Stimulated activated CD4-positive, alpha-beta T cell treated with anti-CD3 and anti-CD28 coated beads, TNF-alpha, amount 100 ng/mL, for 1 hour (primary cell): ENCODE results near the gene ZNF333.

Source experiments
- DNase-seq, 3 donors: peaks; one replicate each; pipeline ENCODE4 v3.0.0-alpha.2; 2020; ENCODE audit warnings: low read depth in 3 of 3, low spot score in 1 of 3

ZNF333 gene

DNA sequence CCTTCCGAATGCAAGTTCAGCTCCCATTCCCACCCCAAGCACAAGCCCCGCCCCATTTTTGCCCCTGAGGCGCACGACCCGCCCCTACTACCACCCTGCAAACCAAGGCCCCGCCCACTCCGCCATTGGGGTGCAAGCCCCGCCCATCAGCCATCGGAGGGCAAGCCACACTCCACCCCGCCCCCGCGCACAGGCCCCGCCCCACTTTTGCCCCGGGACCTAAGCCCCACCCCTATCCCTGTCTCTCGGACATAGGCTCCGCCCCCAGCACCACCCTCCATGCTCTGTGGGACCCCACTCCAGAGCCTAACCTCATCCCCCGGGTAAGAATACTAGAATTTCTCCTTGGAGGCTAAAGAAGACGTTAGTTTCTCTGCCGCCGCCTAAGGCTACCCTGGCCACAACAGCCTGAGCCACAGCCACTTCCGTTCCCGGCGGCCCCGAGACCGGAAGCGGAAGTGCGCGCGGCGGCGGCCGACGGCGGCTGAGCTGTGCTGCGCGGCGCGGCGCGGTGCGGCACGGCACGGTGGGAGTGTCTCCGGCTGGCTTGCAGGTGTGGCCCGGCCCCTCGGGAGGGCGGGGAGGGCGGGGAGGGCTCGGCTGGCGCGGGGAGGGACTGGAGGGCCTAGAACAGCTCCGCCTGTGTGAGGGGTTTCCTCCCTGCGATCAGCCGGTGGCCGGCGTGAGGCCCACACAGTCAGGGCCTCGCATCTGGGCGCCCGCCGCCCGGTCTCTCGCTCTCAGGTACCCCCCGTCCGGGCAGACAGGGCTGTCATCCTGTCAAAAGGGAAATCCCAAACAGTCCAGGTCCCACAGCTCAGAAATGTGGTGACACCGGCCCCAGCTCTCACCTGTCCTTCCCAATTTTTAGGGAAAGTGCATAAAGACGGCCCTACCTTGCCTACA, at the start of gene ZNF333:
ZNF333 (plus strand) TSS at position 451 of the 906 bp plus-strand sequence. CDS start 3,444 bp downstream, outside the sequence.
- peak; percentile 95 to 99 (median 96) for DNase-seq

DNA sequence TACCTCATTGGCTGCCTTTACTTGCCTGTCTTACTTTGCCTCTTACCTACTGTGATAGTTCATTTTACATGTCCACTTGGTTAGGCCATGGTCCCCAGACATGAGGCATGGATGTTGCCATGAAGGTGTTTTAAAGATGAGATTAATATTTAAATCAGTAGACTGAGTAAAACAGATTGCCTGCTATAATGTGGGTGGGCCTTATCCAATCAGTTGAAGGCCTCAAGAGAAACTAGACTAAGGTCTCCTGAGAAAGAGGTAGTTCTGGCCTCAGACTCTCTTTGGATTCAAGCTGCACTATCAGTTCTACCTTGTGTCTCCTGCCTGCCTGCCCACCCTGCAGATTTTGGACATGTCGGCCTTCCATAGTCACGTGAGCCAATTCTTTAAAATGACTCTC, 41.3 kb upstream of the ZNF333 start:
- no peak for DNase-seq

DNA sequence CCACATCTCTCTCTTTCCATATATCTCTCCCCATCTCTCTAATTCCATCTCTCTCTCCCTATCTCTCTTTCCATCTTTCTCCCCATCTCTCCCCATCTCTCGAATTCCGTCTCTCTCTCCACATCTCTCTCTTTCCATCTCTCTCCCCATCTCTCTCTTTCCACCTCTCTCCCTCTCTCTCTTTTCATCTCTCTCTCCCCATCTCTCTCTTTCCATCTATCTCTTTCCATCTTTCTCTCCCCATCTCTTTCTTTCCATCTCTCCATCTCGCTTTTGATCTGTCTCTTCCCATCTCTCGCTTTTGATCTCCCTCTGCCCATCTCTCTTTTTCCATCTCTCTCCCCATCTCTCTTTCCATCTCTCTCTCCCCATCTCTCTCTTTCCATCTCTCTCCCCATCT, 40.8 kb upstream of the ZNF333 start:
- DNase-seq = no peak

DNA sequence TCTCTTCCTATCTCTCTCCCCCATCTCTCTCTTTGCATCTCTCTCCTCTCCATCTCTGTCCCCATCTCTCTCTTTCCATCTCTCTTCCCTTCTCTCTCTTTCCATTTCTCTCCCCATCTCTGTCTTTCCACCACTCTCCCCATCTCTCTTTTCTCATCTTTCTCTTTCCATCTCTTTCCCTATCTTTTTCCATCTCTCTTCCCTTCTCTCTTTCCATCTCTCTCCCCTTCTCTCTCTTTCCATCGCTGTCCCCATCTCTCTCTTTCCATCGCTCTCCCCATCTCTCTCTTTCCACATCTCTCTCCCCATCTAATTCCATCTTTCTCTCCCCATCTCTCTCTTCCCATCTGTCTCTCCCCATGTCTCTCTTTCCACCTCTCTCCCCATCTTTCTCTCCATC, 39.7 kb upstream of the ZNF333 start:
- no peak for DNase-seq

DNA sequence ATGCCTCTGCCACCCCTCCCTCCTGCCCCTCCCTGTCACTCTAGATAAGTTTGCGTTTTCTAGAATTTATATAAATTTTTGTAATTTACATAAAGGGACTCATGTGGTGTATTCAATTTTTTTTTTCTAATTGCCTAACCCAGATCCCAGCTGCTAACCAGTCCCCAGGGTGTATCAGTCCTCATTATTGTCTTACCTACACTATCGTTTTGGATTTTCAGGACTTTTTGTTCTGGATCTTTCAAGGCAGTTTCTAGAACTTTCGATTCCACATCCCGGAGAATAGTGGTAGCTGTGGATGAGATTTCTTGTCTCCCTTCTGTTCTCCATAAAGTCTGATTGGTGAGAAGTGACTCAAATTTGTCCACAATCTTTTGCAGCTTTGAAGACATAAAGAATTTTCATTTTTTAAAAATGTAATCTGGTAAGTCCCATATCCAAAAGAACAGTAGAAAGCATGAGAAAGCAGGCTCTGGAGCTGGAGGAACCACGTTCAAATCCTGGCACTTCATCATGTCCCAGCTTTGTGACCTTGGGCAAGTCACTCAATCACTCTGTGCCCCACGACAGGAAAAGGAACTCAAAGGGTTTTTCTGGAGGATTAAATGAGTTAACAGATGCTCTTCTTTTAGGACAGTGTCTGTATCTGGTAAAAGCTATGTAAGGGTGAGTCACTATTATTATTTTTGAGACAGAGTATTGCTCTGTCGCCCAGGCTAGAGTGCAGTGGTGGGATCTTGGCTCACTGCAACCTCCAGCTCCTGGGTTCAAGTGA, 34.9 kb upstream of the ZNF333 start:
- DNase-seq = no peak

DNA sequence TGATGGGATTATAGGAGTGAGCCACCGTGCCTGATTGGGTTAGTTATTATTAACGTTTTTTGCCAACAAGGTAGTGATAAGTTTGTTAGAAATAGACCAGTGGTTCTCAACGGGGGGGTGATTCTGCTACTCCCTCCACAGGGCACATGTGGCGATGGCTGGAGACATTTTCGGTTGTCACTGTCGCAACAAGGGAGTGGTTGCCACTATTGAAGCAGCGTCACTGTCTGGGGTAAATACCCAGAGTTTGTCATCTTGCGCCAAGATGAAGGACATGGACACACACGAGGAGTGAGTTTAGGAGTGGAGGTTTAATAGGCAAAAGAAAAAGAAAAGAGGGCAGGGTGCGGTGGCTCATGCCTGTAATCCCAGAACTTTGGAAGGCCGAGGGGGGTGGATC, 34.1 kb upstream of the ZNF333 start:
- no peak for DNase-seq

DNA sequence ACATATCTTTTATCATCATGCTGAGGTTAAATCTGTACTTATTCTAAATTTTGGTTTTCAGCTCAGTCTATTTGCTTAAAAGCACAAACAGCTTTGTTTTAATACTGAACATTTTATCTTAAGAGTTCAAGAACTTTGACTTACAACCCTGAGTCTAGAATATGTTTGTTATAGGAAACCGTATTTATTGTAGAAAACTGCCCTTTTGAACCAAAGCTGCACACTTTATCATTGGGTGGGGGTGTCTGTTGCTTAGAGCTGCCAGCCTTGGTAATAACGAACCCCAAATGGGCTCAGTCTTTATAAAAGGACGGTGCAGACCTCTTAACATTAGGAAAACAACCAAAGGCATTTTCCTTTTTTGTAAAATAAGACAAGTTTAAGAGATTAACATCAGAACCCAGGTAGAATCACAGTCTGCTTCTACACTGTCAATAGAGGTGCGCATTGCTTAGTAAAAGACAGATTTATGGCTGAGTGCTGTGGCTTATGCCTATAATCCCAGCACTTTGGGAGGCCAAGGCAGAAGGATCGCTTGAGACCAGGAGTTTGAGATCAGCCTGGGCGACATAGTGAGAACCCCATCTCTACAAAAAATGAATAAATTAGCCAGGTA, 29.9 kb upstream of the ZNF333 start:
- no peak for DNase-seq

DNA sequence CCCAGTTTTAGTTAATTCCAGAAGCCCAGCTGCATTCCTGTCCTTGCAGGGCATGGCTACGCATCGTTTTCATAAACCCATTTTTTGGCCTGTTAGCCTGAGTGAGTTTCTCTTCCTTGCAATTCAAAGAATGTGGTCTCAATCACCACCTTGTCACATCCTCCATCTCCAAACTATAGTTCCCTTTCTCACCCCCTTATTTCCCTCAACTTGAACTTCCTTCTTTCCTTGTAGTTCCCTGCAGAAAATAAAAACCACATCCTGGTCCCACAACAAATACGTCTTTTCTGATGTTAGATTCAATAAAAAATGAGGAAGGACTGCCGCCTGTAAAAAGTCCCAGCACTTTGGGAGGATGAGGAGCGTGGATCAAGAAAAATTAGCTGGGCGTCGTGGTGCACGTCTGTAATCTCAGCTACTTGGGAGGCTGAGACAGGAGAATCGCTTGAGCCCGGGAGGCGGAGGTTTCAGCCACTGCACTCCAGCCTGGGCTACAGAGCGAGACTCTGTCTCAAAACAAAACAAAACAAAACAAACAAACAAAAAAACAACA, 28.4 kb upstream of the ZNF333 start:
- no peak for DNase-seq

DNA sequence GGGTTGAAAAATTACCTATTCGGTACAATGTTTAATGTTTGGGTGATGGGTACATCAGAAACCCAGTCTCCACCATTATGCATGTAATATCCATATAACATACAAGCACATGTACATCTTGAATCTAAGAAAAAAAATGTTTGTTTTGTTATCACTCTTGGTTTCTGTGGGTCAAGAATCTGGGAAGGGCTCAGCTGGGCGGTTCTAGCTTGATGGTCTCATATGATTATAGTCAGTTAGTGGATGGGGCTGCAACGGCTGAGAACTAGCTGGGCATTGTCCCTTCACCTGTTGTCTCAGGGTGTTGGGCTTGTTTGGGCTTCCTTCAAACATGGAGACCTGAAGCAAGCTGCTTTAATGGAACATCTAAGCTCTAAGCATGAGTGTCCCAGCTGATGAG, 19.9 kb upstream of the ZNF333 start:
- DNase-seq = no peak

DNA sequence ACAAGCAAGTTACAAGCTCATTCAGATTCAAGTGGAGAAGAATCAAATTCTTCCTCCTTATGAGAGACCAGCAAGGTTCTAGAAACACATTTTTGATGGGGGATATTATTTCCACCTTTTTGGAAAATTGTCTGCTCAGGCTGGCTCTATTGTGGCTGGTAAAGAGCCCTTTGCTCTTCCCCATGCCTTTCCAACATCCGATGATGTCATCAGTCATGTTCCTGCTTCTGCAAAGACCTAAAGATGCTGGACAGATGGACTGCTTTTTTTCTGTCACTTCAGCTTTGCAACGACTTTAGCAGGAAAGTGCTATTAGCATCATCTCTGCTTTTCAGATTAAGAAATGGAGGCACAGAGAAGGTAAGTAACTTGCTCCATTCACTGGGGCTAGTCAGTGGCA, 19.4 kb upstream of the ZNF333 start:
- DNase-seq = no peak

DNA sequence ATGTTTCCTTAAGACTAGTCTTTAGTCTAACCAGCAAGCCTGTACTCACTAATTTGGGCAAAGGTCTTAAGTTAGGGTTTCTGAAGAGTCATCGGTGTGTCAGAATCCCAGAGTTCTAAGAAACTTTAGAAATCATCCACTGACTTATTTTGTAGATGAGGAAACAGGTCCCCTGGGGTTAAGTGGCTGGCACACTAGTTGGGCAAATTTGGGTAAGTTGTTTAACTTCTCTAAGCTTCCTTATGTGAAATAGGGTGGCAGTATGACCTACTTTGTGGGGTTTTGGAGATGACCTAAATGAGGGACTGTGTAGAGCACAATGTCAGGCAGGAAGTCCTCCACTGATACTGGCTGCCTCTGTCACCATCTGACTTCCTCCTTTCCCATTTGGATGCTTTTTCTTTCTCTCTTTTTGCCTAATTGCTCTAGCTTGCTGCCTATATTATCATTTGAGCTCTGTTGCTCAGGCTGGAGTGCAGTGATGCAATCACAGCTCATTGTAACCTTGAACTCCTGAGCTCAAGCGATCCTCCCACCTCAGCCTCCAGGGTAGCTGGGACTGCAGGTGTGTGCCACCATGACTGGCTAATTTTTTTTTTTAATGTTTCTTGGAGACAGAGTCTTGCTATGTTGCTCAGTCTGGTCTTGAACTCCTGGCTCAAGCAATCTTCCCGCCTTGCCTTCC, 17.5 kb upstream of the ZNF333 start:
- no peak for DNase-seq

DNA sequence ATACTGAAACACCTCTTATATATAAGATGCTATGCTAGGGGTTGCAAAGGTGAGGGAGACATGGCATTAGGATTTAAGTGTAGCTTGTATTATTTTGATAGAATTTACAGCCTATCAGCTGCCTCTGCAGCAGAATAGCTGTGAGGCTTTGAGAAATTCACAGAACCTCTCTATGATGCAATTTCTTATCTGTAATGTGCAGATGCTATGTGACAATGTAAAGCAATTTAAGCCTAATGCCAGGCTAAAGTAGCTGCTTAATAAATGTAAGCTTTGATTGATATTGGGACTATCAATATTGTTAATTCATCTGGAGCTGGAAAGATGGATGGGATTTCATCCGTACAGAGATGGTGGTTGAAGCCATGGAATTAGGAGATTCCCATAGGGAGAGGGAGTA, 16.8 kb upstream of the ZNF333 start:
- DNase-seq = no peak

DNA sequence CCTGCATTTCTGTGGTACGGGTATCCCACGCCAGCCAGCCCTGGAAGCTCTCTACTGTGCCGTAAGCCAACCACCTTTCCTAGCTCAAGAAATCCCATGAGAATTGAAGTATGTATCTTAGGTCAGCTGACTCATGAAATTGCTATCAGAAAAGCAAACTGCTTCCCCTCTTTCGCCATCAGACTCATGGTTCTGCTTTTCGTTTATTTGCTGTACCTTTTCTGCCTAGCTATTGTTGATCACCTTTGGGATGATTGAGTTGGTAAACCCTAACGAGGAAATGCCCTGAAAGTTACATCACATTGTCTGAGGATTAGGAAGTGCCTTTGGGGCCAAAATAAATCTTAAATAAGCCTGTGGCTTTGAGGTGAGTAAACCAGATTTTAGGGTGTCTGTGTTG, 15.1 kb upstream of the ZNF333 start, which contains the start of gene ADGRE3:
ADGRE3 (minus strand) TSS at position 81 of the 400 bp plus-strand sequence; CDS start at position 7, 74 bp downstream.
- no peak for DNase-seq

DNA sequence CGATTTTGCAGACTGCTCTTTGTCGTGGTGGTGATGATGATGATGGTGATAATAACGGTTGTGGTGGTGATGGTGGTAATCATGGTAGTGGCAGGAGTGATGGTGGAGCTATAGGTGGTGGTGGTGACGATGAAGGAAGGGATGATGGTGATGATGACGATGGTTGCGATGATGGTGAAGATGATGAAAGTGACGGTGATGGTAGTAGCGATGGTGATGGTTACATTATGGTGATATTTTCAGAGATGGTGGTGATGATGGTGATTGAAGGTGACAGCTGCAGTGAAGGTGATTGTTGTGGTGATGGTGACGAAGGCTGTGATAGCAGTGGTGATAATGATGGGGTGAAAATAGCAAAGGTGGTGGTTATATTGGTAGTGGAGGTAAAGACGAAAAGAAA, 13.1 kb upstream of the ZNF333 start:
- DNase-seq = no peak

DNA sequence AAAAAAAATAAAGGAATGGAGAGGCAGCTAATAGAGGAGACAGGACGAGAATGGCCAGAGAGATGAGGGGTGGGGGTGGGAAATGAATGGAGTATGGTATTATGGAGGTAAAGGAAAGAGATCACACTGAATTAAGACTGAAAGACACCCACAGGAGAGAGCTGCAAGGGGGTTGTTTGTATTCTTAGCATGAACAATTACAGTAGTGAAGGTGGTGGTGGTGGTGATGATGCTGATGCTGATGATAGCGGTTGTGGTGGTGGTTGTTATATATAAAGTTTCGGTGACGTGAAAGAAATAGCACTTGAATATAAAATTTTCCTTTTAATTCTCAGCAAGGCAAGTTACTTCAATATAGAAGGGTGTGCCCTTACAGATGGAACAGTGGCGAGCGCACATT, 12.4 kb upstream of the ZNF333 start:
- DNase-seq = no peak

DNA sequence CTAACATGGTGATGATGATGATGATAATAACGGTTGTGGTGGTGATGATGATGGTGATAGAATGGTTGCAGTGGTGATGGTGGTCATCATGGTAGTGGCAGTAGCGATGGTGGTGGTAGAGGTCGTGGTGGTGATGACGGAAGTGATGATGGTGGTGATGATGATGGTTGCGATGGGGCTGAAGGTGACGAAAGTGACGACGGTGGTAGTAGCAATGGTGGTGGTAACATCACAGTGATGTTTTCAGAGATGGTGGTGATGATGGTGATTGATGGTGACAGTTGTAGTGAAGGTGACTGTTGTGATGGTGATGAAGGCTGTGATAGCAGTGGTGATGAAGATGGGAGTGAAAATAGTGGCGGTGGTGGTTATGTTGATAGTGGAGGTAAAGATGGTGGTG, 11.6 kb upstream of the ZNF333 start:
- DNase-seq = no peak

DNA sequence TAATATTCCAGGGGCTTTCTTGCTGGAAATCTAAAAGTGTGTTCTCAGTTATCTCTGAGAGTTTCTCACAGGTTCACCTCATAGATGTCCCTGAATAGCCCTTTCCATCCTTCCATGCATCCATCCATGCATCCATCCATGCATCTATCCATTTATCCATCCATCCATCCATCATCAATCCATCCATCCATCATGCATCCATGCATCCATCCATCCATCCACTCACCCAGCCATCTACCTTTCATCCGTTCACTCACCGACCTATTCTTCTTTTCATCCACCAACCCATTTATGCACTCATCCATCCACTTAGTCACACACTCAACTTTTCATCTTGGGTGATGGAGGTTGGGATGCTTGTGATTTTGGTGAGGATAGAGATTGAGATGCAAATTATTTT, 7.8 kb upstream of the ZNF333 start:
- no peak for DNase-seq

DNA sequence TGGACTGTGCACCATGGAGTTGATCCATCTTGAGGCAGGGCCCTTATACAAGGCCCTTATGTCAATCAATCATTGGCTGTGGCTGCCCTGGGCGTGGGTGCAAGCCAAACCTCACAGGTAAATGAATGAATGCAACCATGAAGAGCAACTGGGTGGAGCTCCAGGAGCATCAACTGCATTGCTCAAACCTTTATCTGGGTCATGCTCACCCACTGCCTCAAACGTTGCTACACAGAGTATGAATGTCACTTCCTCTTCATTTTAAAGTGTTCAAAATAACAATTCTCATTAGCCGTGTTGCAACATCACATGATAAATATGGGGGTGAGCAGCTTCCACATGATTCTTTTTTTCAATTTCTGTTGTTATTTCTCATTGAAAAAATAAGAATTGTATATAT, 6.4 kb upstream of the ZNF333 start:
- DNase-seq = no peak

DNA sequence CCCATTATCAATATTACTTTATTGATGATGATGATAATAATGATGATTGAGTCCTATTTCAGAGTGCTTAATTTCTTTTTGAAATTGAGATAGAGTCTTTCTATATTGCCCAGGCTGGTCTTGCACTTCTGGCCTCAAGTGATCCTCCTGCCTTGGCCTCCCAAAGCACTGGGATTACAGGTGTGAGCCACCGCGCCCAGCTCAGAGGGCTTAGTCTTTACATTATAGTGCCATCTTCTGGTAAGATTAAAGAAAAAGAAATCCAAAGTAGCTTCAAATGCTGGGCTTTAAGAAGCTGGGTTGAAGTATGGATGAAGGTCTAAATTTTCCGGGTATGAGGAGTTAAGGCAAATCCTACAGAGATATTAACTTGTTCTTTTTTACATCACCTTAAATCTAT, 3.4 kb upstream of the ZNF333 start:
- DNase-seq = peak in 1 of 3 donors; percentile 7

DNA sequence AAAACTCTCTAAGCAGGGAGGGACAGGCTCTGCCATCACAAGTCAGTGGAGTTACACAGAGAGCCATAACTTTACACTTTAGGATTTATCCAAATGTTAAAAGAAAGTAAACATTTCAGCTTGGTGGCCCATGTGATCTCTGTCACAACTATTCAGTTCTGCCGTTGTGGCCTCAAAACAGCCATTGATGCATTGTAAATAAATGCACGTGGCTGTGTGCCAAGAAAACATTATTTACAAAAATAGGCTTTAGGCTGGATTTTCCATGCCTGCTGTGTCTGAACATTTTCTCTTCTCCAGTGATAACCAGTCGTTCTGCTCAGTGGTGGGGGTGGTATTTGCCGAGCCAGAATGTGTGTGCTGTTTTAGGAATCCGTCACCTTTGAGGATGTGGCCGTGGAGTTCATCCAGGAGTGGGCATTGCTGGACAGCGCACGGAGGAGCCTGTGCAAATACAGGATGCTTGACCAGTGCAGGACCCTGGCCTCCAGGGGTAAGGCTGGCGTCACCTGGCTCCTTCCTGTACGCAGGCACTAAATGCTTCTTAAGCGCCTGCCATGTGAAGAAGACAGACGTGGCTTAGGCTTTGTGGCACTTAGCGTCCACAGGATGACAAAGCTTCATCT, 4.9 kb downstream of the ZNF333 start:
- no peak for DNase-seq
